ENCODE data around the gene MYO1B. TPM values are rescaled to one million over a fixed set of nuclear protein-coding genes. Genes with fewer than 3 reads are reported as not detected.

MYO1B gene
- total RNA-seq, 1 donor from 2014 or later: 67.7 TPM

DNA sequence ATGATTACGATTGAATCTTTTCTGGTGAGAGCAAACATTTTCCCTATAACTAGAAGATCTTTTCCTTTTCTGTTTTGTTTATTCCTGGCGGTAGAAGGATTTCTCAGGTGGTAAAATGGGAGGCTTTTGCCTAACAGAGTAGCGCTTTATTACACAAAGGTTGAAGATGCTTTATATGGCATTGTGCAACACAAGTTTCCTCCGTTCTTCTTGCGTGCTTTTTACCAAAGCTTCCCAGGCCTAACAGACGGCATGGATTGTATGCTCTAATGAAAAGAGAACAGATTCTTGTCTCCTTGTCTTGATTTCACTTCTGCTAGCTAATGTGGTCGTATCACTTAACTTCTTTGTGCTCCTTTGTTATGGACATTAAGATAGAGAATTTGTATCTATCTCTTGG lies 43.8 kb downstream of the MYO1B start:
- Mint-ChIP-seq H3K27ac (no peak overlapping the region), H3K4me1 (ENCODE audit: unreplicated experiment) (peaks cover 11% of the 10 kb centered on the region), H3K27me3 (no peaks in the 10 kb centered on the region), H3K36me3 (peaks cover 9% of the 10 kb centered on the region), H3K4me3 (no peak overlapping the region), H3K9me3 (peaks cover 4% of the 10 kb centered on the region)
- DNase-seq (ENCODE audit: extremely low spot score, unreplicated experiment): no peak
- TF ChIP-seq, protein P1, sequence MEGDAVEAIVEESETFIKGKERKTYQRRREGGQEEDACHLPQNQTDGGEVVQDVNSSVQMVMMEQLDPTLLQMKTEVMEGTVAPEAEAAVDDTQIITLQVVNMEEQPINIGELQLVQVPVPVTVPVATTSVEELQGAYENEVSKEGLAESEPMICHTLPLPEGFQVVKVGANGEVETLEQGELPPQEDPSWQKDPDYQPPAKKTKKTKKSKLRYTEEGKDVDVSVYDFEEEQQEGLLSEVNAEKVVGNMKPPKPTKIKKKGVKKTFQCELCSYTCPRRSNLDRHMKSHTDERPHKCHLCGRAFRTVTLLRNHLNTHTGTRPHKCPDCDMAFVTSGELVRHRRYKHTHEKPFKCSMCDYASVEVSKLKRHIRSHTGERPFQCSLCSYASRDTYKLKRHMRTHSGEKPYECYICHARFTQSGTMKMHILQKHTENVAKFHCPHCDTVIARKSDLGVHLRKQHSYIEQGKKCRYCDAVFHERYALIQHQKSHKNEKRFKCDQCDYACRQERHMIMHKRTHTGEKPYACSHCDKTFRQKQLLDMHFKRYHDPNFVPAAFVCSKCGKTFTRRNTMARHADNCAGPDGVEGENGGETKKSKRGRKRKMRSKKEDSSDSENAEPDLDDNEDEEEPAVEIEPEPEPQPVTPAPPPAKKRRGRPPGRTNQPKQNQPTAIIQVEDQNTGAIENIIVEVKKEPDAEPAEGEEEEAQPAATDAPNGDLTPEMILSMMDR (conservative IDR thresholded peaks at IDR 0.05): no peak

DNA sequence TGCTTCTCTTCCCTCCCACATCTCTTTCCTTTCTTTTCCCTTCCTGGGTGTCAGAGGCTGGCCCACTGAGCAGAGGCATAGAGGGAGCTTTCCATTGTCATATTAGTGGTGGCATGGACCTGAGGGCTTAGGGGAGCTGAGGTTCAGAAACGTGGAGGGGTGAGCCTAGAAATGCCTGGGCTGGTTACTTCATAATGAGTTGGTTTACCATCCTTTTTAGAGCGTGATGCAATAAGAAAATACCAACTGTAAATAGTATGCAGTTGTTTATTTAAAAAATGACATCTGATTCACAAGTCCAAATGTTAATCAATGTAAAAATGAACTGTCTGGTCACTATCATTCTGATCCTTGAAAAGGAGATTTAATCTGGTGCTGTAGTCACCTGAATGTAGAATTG lies 46.3 kb downstream of the MYO1B start:
- TF ChIP-seq, protein P1 (conservative IDR thresholded peaks at IDR 0.05): no peak
- Mint-ChIP-seq H3K4me3 (no peak overlapping the region), H3K4me1 (ENCODE audit: unreplicated experiment) (peaks cover 11% of the 10 kb centered on the region), H3K36me3 (peaks cover 15% of the 10 kb centered on the region), H3K27me3 (no peaks in the 10 kb centered on the region), H3K27ac (peak overlapping the region; percentile 25), H3K9me3 (peaks cover 4% of the 10 kb centered on the region)
- no peak for DNase-seq (ENCODE audit: extremely low spot score, unreplicated experiment)

DNA sequence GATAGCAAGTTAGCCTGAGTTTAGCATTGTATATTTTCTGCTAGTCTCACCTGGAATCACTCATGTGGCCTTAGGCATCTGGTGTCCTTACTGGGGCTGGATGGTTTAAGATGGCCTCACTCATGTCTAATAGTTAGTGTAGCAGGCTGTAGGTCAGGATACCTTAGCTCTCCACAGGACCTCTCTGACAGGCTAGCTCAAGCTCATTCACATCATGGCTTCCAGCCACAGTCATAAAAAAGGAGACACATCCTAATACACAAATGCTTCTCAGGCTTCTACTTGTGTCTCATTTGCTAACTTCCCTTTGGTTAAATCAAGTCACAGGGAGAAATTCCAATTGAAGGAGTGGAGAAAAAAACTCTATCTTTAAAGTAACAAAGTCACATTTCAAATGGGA lies 47.7 kb downstream of the MYO1B start:
- Mint-ChIP-seq H3K4me1 (ENCODE audit: unreplicated experiment) (peaks cover 11% of the 10 kb centered on the region), H3K4me3 (no peak overlapping the region), H3K27me3 (no peaks in the 10 kb centered on the region), H3K36me3 (peaks cover 19% of the 10 kb centered on the region), H3K27ac (no peak overlapping the region), H3K9me3 (peaks cover 4% of the 10 kb centered on the region)
- no peak for DNase-seq (ENCODE audit: extremely low spot score, unreplicated experiment)
- TF ChIP-seq, protein P1 (conservative IDR thresholded peaks at IDR 0.05): no peak

DNA sequence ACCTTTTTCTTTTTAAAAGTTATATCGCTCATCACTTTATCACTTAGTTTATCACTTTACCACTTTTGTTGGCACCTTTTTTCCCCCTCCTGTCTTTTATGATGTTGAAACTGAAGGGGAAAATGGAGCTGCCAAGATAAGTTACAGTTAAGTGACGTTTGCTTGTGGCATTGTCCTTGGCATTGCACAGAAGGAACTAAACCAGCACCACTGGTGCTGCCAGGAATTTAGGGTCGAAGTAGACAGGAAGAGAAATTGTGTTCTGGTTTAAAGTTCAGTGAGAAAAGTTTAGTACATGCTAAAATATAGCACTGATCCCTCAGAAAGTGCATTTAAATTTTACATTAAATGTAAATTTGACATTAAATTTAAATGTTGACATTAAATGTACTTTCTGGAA lies 49.9 kb downstream of the MYO1B start:
- H3K4me3 Mint-ChIP-seq: no peak overlapping the region
- no peak overlapping the region for H3K27ac Mint-ChIP-seq
- H3K4me1 Mint-ChIP-seq (ENCODE audit: unreplicated experiment): peaks cover 5% of the 10 kb centered on the region
- peaks cover 24% of the 10 kb centered on the region for H3K36me3 Mint-ChIP-seq
- H3K9me3 Mint-ChIP-seq: peaks cover 4% of the 10 kb centered on the region
- TF ChIP-seq, protein P1 (conservative IDR thresholded peaks at IDR 0.05): no peak
- no peaks in the 10 kb centered on the region for H3K27me3 Mint-ChIP-seq
- DNase-seq (ENCODE audit: extremely low spot score, unreplicated experiment): no peak

DNA sequence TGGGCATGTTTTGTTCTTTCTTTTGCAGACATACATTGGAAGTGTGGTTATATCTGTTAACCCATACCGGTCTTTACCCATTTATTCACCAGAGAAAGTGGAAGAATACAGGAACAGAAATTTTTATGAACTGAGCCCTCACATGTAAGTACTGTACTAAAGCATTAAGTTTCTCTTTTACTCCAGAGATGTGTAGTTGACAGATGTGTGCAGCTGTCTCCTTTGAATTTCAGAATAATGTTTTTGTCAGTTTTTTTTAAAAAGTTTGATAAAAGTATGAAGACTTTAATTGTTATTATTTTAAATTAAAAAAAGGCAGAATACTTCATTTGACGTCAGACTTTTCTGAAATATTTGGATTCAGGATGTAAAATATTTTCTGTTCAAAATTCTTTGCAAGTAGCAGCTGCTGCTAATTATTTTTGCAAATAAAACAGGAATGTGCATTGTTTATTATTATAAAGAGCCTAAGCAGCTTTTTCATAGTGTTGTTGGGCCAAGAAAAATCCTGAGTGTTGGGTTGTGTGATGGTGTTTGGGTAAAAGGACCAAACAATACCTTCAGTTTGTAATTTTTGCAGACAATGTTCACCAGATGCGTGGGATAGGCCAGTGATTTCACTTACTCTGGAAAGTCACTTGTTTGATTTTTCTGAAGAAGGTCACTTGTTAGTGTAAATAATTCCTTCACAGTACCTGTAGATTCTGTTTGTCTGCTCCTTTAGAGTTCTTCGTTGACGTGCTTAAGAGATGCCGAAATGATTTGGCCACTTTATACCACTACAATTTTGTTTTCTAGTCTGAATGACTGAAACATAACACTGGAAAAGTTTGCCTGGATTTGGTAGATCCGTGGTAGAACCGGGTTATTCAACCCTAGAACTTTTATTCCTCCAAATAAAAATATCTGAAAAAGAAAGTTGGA lies 51.1 kb downstream of the MYO1B start:
- DNase-seq (ENCODE audit: extremely low spot score, unreplicated experiment): no peak
- no peaks in the 10 kb centered on the region for H3K27me3 Mint-ChIP-seq
- H3K4me3 Mint-ChIP-seq: no peak overlapping the region
- H3K27ac Mint-ChIP-seq: no peak overlapping the region
- peaks cover 5% of the 10 kb centered on the region for H3K4me1 Mint-ChIP-seq (ENCODE audit: unreplicated experiment)
- peaks cover 4% of the 10 kb centered on the region for H3K9me3 Mint-ChIP-seq
- TF ChIP-seq, protein P1 (conservative IDR thresholded peaks at IDR 0.05): no peak
- peaks cover 25% of the 10 kb centered on the region for H3K36me3 Mint-ChIP-seq
